K562 (cell line): ENCODE measurements around the gene TNIK. TPM values are rescaled to one million over a fixed set of nuclear protein-coding genes. Genes with fewer than 3 reads are reported as not detected.

Experiments used
- ATF7 ChIP-seq: fragments of 450-650 bp; IDR thresholded peaks from 2 replicates; pipeline ENCODE4 v1.7.1; 2014; ENCODE audit warnings: mild to moderate bottlenecking, moderate library complexity
- CGGBP1 ChIP-seq: fragments of 250-450 bp; sonication (Bioruptor Pico); IDR thresholded peaks from 2 replicates; pipeline ENCODE4 v1.9.0; 2021; ENCODE audit warnings: mild to moderate bottlenecking
- ESRRB ChIP-seq: fragments of 250-450 bp; sonication (Bioruptor Pico); IDR thresholded peaks from 2 replicates; pipeline ENCODE4 v1.5.0; 2020; ENCODE audit warnings: mild to moderate bottlenecking, moderate library complexity, borderline replicate concordance
- JUND ChIP-seq, 2 experiments: IDR thresholded peaks; 2 replicates in 1 of 2; 3 replicates in 1 of 2; pipeline ENCODE4 v1.6.1; 2011; ENCODE audit warnings: borderline replicate concordance in 2 of 2, low read depth in 2 of 2, low read length in 2 of 2, improper control_type of control experiment in 1 of 2, missing biosample characterization in 1 of 2, missing genetic modification characterization in 1 of 2, missing genetic modification reagents in 1 of 2
- KDM4B ChIP-seq, 2 experiments: fragments of 450-650 bp in 1 of 2; sonication (generic) in 1 of 2; IDR thresholded peaks; 2 replicates each; pipeline ENCODE4 v1.6.1; 2016 to 2017; ENCODE audit warnings: borderline replicate concordance in 2 of 2, antibody characterized with exemption in 1 of 2, low read depth in 1 of 2, mild to moderate bottlenecking in 1 of 2
- MEIS2 ChIP-seq: fragments of 450-650 bp; IDR thresholded peaks from 2 replicates; pipeline ENCODE4 v1.6.1; 2014; ENCODE audit warnings: mild to moderate bottlenecking; ENCODE audit not compliant: partially characterized antibody
- PHF20 ChIP-seq: fragments of 450-650 bp; IDR thresholded peaks from 2 replicates; pipeline ENCODE4 v1.6.1; 2018; ENCODE audit not compliant: partially characterized antibody
- POLR3G ChIP-seq: IDR thresholded peaks from 2 replicates; pipeline ENCODE4 v1.6.1; 2011; ENCODE audit not compliant: insufficient read length, insufficient replicate concordance; ENCODE audit errors: extremely low read depth
- SIX5 ChIP-seq, 2 experiments: IDR thresholded peaks; 2 replicates each; pipeline ENCODE4 v1.6.1; 2011; ENCODE audit warnings: low read length in 2 of 2, borderline replicate concordance in 1 of 2, low read depth in 1 of 2, mild to moderate bottlenecking in 1 of 2, moderate library complexity in 1 of 2; ENCODE audit not compliant: insufficient read depth in 1 of 2
- SNIP1 ChIP-seq: fragments of 450-650 bp; IDR thresholded peaks from 2 replicates; pipeline ENCODE4 v1.7.1; 2017; ENCODE audit warnings: low read depth, mild to moderate bottlenecking
- SP1 ChIP-seq: sonication (generic); formaldehyde crosslinking; IDR thresholded peaks from 2 replicates; pipeline ENCODE4 v1.8.1; 2022; ENCODE audit warnings: mild to moderate bottlenecking, missing genetic modification reagents
- SRSF9 ChIP-seq: fragments of 200-400 bp; formaldehyde crosslinking; IDR thresholded peaks from 2 replicates; pipeline ENCODE4 v1.6.1; 2017; ENCODE audit warnings: low read depth, low read length, borderline replicate concordance
- SUPT5H ChIP-seq: fragments of 450-650 bp; IDR thresholded peaks from 2 replicates; pipeline ENCODE4 v1.6.1; 2016
- TAF9B ChIP-seq: fragments of 450-650 bp; IDR thresholded peaks from 2 replicates; pipeline ENCODE4 v1.6.1; 2018; ENCODE audit warnings: mild to moderate bottlenecking; ENCODE audit not compliant: partially characterized antibody
- YY1 ChIP-seq, 3 experiments: IDR thresholded peaks; 2 replicates each; pipeline ENCODE4 v1.6.1; 2011; ENCODE audit warnings: low read length in 2 of 3, mild to moderate bottlenecking in 2 of 3, moderate library complexity in 2 of 3, borderline replicate concordance in 1 of 3, control low read depth in 1 of 3, low read depth in 1 of 3; ENCODE audit not compliant: insufficient read depth in 3 of 3, insufficient replicate concordance in 2 of 3, control insufficient read depth in 1 of 3, insufficient read length in 1 of 3; ENCODE audit errors: extremely low read depth in 1 of 3
- ZNF12 ChIP-seq: sonication (generic); formaldehyde crosslinking; IDR thresholded peaks from 2 replicates; pipeline ENCODE4 v1.4.0; 2020; ENCODE audit warnings: mild to moderate bottlenecking, missing genetic modification reagents
- ZNF274 ChIP-seq: IDR thresholded peaks from 2 replicates; pipeline ENCODE4 v1.6.1; 2011; ENCODE audit warnings: low read depth, mild to moderate bottlenecking, low read length, moderate library complexity, borderline replicate concordance
- ZNF445 ChIP-seq: fragments of 250-450 bp; sonication (Bioruptor Pico); IDR thresholded peaks from 2 replicates; pipeline ENCODE4 v1.4.0; 2020; ENCODE audit warnings: low read depth, mild to moderate bottlenecking, moderate library complexity
- ZNF592 ChIP-seq: fragments of 450-650 bp; IDR thresholded peaks from 2 replicates; pipeline ENCODE4 v1.6.1; 2017; ENCODE audit warnings: antibody characterized with exemption, mild to moderate bottlenecking
- polyA plus RNA-seq, 8 experiments: library from polyadenylated mRNA; depleted of rRNA in 4 of 8; stranded (reverse) in 5 of 8; unstranded in 3 of 8; fragments of >200 nt; fragmentation: Nextera tagmentation in 2 of 8; fragmentation: Illumina TruSeq in 1 of 8; extraction: Ambion mirVana in 2 of 8; extraction: Trizol in 1 of 8; gene quantifications; 2 replicates each; pipeline versions ENCODE4 v1.2.1 to v1.2.3, GENCODE V29; 2011 to 2014; ENCODE audit warnings: inconsistent platforms in 1 of 8, missing spikeins in 1 of 8
- total RNA-seq, 7 experiments: library from RNA; depleted of rRNA in 6 of 7; stranded (reverse); fragments of >200 nt in 6 of 7; fragmentation: Illumina TruSeq in 2 of 7; extraction: Trizol in 2 of 7; gene quantifications; 2 replicates each; pipeline versions ENCODE4 v1.2.1 to v1.2.3, GENCODE V29; 2011 to 2021; ENCODE audit warnings: low replicate concordance in 1 of 7
- TF ChIP-seq, protein P1 (sequence below): fragments of 450-650 bp; formaldehyde crosslinking; IDR thresholded peaks from 2 replicates; pipeline ENCODE4 v1.4.0; 2022; ENCODE audit warnings: missing genetic modification characterization

The TNIK gene
- total and polyA plus RNA-seq, 9 of the 15 experiments (the other 6 are each of a cell fraction or from before 2014, with no cell fraction given) = 6.6 to 39.0 (median 24.7) TPM

GRCh38 chr3:171472552-171472951, 12.3 kb upstream of the TNIK start (continued):
- TF ChIP-seq ESRRB (CRISPR knock-in tag) = 0 out of 2 replicates have a peak, but pooled peaks have one; percentile 18
- TF ChIP-seq YY1 (IDR thresholded peaks at IDR 0.05; ENCODE audit: borderline replicate concordance in 1 of 3, control insufficient read depth in 1 of 3, extremely low read depth in 1 of 3, insufficient read depth in 3 of 3, insufficient read length in 1 of 3, insufficient replicate concordance in 2 of 3, low read depth in 1 of 3, low read length in 2 of 3) = no peak
- no peak for TF ChIP-seq ZNF445 (CRISPR knock-in tag)
- no peak for TF ChIP-seq CGGBP1 (CRISPR knock-in tag)
- TF ChIP-seq SIX5 (IDR thresholded peaks at IDR 0.05; ENCODE audit: borderline replicate concordance in 1 of 2, insufficient read depth in 1 of 2, low read depth in 1 of 2, low read length in 2 of 2) = no peak
- 0 out of 2 replicates have a peak, but pooled peaks have one; percentile 18 for TF ChIP-seq ATF7
- no peak for TF ChIP-seq SUPT5H
- no peak for TF ChIP-seq JUND (IDR thresholded peaks at IDR 0.05; ENCODE audit: borderline replicate concordance, low read depth, low read length)
- 0 out of 3 replicates have a peak, but pooled peaks have one; percentile 48 for TF ChIP-seq JUND (tag; IDR thresholded peaks at IDR 0.05; ENCODE audit: borderline replicate concordance, low read depth, low read length)
- no peak for TF ChIP-seq KDM4B (IDR thresholded peaks at IDR 0.05; ENCODE audit: borderline replicate concordance in 2 of 2, low read depth in 1 of 2)
- TF ChIP-seq ZNF274 = no peak
- no peak for TF ChIP-seq PHF20
- no peak for TF ChIP-seq SP1 (CRISPR knock-in tag)
- no peak for TF ChIP-seq MEIS2
- TF ChIP-seq POLR3G = no peak
- TF ChIP-seq TAF9B = no peak
- TF ChIP-seq, protein P1, sequence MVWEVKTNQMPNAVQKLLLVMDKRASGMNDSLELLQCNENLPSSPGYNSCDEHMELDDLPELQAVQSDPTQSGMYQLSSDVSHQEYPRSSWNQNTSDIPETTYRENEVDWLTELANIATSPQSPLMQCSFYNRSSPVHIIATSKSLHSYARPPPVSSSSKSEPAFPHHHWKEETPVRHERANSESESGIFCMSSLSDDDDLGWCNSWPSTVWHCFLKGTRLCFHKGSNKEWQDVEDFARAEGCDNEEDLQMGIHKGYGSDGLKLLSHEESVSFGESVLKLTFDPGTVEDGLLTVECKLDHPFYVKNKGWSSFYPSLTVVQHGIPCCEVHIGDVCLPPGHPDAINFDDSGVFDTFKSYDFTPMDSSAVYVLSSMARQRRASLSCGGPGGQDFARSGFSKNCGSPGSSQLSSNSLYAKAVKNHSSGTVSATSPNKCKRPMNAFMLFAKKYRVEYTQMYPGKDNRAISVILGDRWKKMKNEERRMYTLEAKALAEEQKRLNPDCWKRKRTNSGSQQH (CRISPR knock-in tag) = no peak
- TF ChIP-seq ZNF592 = peak; percentile 55; the same call in 1 of the 2 replicates
- no peak for TF ChIP-seq SNIP1
- no peak for TF ChIP-seq SRSF9
- peak; percentile 92 for TF ChIP-seq ZNF12 (CRISPR knock-in tag)
